ENCODE results near the gene SMO.

GRCh38 chr7:129210256-129210988, 22.0 kb downstream of the SMO start:
- peak; percentile 97 for TF ChIP-seq CTCF (IDR thresholded peaks at IDR 0.05; ENCODE audit: low read depth, low read length, poor library complexity, severe bottlenecking)
- no peak for TF ChIP-seq EZH2phosphoT487 (IDR thresholded peaks at IDR 0.05; ENCODE audit: borderline replicate concordance, low read length)
